Osteoblast (primary cell): ENCODE measurements around the gene GLYR1. TPM values are rescaled to one million over a fixed set of nuclear protein-coding genes. Genes with fewer than 3 reads are reported as not detected.

Experiments used
- DNase-seq: peaks from one replicate; pipeline ENCODE4 v3.0.0; 2011; ENCODE audit warnings: low spot score, mixed read lengths; ENCODE audit not compliant: insufficient read length; ENCODE audit errors: missing footprints
- H2AFZ ChIP-seq: 2 replicates; pipeline ENCODE4 v1.6.0; 2011; ENCODE audit warnings: mild to moderate bottlenecking, low read length
- H3K27ac ChIP-seq: 2 replicates; pipeline ENCODE4 v1.5.1; 2011; ENCODE audit warnings: mild to moderate bottlenecking, low read depth, low read length, moderate library complexity
- H3K27me3 ChIP-seq: 2 replicates; pipeline ENCODE4 v1.6.0; 2012; ENCODE audit warnings: mild to moderate bottlenecking, control low read depth, inconsistent platforms, low read length, moderate library complexity; ENCODE audit not compliant: insufficient read depth
- H3K36me3 ChIP-seq: 2 replicates; pipeline ENCODE4 v1.5.1; 2011; ENCODE audit warnings: mild to moderate bottlenecking, low read length, control low read depth, moderate library complexity; ENCODE audit not compliant: insufficient read depth
- H3K4me1 ChIP-seq: 2 replicates; pipeline ENCODE4 v1.5.1; 2011; ENCODE audit warnings: mild to moderate bottlenecking, low read length, control low read depth, moderate library complexity; ENCODE audit not compliant: insufficient read depth
- H3K4me2 ChIP-seq: 2 replicates; pipeline ENCODE4 v1.6.0; 2011; ENCODE audit warnings: mild to moderate bottlenecking, low read length; ENCODE audit not compliant: insufficient read depth
- H3K4me3 ChIP-seq: fragments of 200-600 bp; sonication (generic); 3 replicates; pipeline ENCODE4 v1.5.1; 2012; ENCODE audit warnings: mild to moderate bottlenecking, low read length, inconsistent platforms; ENCODE audit not compliant: insufficient read depth
- H3K79me2 ChIP-seq: 2 replicates; pipeline ENCODE4 v1.6.0; 2012; ENCODE audit warnings: mild to moderate bottlenecking, low read length, control low read depth, inconsistent platforms; ENCODE audit not compliant: insufficient read depth
- H3K9me3 ChIP-seq: 2 replicates; pipeline ENCODE4 v1.5.1; 2011; ENCODE audit warnings: low read depth, low read length, control low read depth
- H4K20me1 ChIP-seq: 2 replicates; pipeline ENCODE4 v1.6.0; 2012; ENCODE audit warnings: mild to moderate bottlenecking, low read length, control low read depth; ENCODE audit not compliant: insufficient read depth
- CTCF ChIP-seq: IDR thresholded peaks from 2 replicates; pipeline ENCODE4 v1.5.1; 2011; ENCODE audit warnings: mild to moderate bottlenecking, low read depth, low read length, moderate library complexity; ENCODE audit errors: extremely low read depth
- total RNA-seq: library from RNA; depleted of rRNA; stranded (reverse); fragments of >200 nt; gene quantifications from 2 replicates; pipeline ENCODE4 v1.2.3, GENCODE V29; 2012

GLYR1 gene
- total RNA-seq, 1 donor, result 48.1 TPM

GRCh38 chr16:4826526-4826925 is 20.6 kb downstream of the GLYR1 start:
- H3K9me3 ChIP-seq, result no peaks in the 10 kb centered on the region
- H3K36me3 ChIP-seq, result peaks cover 80% of the 10 kb centered on the region
- no peak overlapping the region for H3K27ac ChIP-seq
- peaks cover 13% of the 10 kb centered on the region for H4K20me1 ChIP-seq
- H3K4me2 ChIP-seq, result no peak overlapping the region
- H2AFZ ChIP-seq, result no peak overlapping the region
- TF ChIP-seq CTCF, result no peak
- H3K27me3 ChIP-seq, result no peaks in the 10 kb centered on the region
- H3K4me1 ChIP-seq, result no peaks in the 10 kb centered on the region
- DNase-seq, result no peak
- no peak overlapping the region for H3K4me3 ChIP-seq
- no peaks in the 10 kb centered on the region for H3K79me2 ChIP-seq

DNA sequence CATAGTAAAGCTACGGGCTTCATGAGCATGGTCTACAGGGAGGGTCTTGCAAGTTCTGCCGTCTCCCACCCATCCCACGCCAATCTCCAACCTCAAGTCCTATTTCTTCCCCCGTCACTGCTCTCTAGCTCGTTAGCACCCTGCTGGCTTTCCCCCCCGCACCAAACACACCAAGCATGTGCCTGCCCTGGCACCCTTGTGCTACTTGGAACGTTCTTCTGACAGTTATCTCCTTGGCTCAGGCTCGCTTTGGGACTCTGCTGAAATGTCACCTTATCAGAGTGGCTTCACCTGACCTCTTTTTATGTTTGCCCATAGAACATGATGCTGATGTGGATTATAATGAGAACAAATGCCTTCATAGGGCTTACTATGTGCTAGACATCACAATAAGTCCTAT is 21.9 kb downstream of the GLYR1 start:
- no peak overlapping the region for H3K4me2 ChIP-seq
- DNase-seq, result no peak
- H3K4me1 ChIP-seq, result no peaks in the 10 kb centered on the region
- H3K4me3 ChIP-seq, result no peak overlapping the region
- H3K36me3 ChIP-seq, result peaks cover 80% of the 10 kb centered on the region
- peaks cover 16% of the 10 kb centered on the region for H4K20me1 ChIP-seq
- no peak overlapping the region for H3K27ac ChIP-seq
- no peak for TF ChIP-seq CTCF
- no peaks in the 10 kb centered on the region for H3K27me3 ChIP-seq
- no peaks in the 10 kb centered on the region for H3K79me2 ChIP-seq
- H2AFZ ChIP-seq, result no peak overlapping the region
- no peaks in the 10 kb centered on the region for H3K9me3 ChIP-seq

DNA sequence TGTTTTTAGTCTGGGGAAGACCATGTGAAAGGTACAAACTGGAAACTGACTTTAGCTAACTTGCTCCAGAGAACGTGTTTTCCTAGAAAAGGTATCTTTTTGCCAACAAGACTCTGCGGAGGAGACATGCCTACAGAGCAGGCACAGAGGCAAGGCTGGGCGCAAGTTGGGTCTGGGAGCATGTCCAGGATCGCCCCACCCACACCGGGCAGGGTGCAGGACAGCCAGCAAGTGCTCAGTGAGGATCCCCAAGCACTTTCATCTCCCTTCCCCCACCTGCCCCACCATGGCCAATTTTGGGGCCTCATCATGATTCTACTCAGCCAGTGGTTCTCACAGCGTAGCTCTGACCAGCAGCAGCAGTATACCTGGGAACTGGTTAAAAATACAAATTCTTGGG is 26.4 kb downstream of the GLYR1 start:
- DNase-seq, result no peak
- no peaks in the 10 kb centered on the region for H3K9me3 ChIP-seq
- no peak overlapping the region for H3K4me3 ChIP-seq
- peaks cover 70% of the 10 kb centered on the region for H3K36me3 ChIP-seq
- no peak overlapping the region for H3K4me2 ChIP-seq
- H4K20me1 ChIP-seq, result peaks cover 7% of the 10 kb centered on the region
- H2AFZ ChIP-seq, result no peak overlapping the region
- no peak overlapping the region for H3K27ac ChIP-seq
- no peaks in the 10 kb centered on the region for H3K27me3 ChIP-seq
- no peaks in the 10 kb centered on the region for H3K79me2 ChIP-seq
- TF ChIP-seq CTCF, result no peak
- H3K4me1 ChIP-seq, result no peaks in the 10 kb centered on the region

GRCh38 chr16:4814542-4815173 is 32.4 kb downstream of the GLYR1 start:
- Histone ChIP-seq H3K27ac (no peak overlapping the region), H4K20me1 (no peaks in the 10 kb centered on the region), H3K79me2 (no peaks in the 10 kb centered on the region), H3K4me1 (no peaks in the 10 kb centered on the region), H3K36me3 (peaks cover 65% of the 10 kb centered on the region), H3K4me3 (no peak overlapping the region), H3K9me3 (no peaks in the 10 kb centered on the region), H3K27me3 (no peaks in the 10 kb centered on the region), H2AFZ (no peak overlapping the region), H3K4me2 (no peak overlapping the region)
- no peak for TF ChIP-seq CTCF
- no peak for DNase-seq
